DOHH2 (cell line): ENCODE measurements around the gene TBL2.
"Not testable (repeated sequence)": the region's sequence is repeated elsewhere in the genome, so short reads cannot be mapped to it uniquely, and the experiment has no call there.

ENCODE experiments used
- EZH2phosphoT487 ChIP-seq: fragments of 200-600 bp; sonication (generic); IDR thresholded peaks from 2 replicates; pipeline ENCODE4 v1.6.1; 2017; ENCODE audit warnings: borderline replicate concordance, mild to moderate bottlenecking, antibody characterized with exemption, low read length, moderate library complexity, mixed read lengths
- TF ChIP-seq, protein P1 (sequence below): fragments of 200-600 bp; sonication (generic); IDR thresholded peaks from one replicate; pipeline ENCODE4 v1.5.1; 2014; ENCODE audit warnings: antibody characterized with exemption, mild to moderate bottlenecking, low read depth, low read length; ENCODE audit not compliant: poor library complexity, severe bottlenecking

DNA sequence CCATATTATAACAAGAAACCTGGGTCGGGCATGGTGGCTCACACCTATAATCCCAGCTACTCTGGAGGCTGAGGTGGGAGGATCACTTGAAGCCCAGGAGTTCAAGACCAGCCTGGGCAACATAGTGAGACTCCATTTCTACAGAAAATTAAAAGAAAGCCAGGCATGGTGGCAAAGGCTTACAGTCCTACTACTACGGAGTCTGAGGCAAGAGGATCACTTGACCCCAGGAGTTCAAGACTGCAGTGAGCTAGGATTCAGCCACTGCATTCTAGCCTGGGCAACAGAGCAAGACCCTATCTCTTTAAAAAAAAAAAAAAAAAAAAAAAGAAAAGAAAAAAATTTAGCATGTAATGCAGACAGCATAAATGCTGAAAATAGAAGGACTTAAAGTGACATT is 39.9 kb downstream of the TBL2 start:
- TF ChIP-seq, protein P1, sequence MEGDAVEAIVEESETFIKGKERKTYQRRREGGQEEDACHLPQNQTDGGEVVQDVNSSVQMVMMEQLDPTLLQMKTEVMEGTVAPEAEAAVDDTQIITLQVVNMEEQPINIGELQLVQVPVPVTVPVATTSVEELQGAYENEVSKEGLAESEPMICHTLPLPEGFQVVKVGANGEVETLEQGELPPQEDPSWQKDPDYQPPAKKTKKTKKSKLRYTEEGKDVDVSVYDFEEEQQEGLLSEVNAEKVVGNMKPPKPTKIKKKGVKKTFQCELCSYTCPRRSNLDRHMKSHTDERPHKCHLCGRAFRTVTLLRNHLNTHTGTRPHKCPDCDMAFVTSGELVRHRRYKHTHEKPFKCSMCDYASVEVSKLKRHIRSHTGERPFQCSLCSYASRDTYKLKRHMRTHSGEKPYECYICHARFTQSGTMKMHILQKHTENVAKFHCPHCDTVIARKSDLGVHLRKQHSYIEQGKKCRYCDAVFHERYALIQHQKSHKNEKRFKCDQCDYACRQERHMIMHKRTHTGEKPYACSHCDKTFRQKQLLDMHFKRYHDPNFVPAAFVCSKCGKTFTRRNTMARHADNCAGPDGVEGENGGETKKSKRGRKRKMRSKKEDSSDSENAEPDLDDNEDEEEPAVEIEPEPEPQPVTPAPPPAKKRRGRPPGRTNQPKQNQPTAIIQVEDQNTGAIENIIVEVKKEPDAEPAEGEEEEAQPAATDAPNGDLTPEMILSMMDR: not testable (repeated sequence)
- not testable (repeated sequence) for TF ChIP-seq EZH2phosphoT487
